ENCODE results near the gene IGF1.
"Not testable (repeated sequence)": the region's sequence is repeated elsewhere in the genome, so short reads cannot be mapped to it uniquely, and the experiment has no call there.

Gene IGF1

DNA sequence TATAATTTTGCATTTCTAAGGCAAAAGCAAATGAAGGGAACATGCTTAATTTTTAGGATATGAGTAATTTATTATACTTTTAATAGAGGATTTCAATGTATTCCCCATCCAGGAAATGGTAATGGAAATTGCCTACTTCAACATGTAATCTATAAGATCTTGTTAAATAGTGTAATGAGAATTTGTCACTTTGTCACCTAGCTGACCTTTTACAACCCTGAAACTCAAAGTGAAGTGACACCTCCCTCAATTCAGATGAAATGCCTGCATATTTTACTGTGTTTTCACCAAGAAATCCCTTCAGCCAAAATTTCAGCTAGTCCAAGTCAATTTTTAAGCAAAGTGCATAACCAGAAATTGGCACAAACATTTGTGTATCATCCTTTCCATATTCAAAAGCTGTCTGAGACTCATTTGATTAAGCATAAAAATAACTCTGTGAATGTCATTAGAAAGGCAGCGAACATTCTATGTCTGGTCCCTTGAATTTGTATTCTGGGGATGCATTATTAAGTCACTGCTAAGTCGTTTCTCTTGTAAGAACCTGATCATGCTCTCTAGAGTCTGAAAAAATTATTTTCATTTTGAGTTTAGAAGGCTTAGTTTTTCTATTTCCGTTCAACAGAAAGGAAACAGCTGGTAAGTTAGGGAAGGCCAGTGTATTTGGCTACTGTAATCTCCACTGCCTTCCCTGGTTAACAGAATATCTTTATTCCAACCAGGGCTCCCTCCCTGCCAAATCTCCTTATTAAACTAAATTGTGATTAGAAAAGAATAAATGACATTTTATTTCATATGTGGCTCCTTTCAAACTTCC is 100.8 kb downstream of the IGF1 start:
- no peak for DNase-seq

DNA sequence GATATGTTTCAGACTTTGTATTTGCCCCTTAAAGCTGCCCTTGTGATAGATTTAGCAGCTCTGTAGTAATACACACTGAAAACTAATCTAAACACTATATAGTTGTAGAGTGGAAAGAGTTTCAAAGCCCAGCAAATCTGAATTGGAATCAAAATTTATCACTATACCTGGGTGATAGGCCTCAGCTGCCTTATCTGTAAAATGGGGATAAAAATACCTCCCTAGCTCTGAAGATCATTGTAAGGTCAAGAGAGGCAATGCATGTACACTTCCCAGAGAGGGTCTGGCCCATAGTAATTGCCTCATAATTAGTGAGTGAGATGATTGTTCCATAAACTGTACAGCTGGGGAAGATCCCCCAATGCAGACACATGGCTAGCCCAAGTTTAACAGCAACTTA is 103.6 kb downstream of the IGF1 start:
- DNase-seq: no peak

DNA sequence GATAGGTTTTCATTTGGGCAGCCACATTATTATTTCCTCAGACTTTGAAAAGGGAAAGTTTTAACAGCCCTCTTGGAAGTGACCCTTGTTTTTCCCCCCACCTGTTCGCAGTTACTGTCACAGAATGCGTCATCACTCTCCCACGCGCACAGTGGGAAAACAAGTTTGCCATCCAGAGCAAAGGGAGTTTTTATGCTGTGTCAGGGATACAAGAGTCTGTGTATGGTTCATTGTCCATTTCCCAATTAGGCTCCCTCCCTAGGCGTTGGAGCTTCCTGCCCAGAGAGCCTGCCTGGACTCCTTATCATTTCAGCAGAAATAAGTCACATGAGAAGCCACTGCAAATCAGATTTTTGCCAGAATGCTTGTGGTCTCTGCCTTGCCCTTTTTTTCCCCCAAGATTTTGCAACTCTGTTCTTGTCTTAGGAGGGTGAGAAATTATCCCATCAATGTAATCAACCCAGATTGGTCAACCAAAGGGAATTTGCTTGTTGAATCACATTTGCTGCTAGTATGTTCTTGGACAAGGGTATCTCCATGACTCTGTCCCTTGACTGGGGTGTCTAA is 104.1 kb downstream of the IGF1 start:
- DNase-seq: no peak

DNA sequence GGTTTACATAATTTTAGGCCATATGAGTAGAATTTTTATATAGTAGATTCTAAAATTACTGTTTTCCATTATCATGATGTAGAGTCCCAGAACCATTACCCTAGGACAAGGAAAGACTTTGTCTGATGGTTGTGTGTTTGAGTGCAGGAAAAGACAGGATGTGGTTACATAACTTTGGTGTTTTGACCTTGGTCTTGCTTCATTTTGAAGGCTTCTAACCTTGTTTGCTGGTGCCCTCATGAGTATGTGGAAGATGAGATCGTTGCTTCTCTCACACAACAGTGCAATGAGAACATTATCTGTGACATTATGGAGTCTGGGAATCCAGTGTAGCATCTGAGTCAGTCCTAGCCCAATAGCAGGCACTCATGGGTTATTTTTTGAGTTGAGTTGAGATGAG is 106.2 kb downstream of the IGF1 start:
- DNase-seq: no peak

DNA sequence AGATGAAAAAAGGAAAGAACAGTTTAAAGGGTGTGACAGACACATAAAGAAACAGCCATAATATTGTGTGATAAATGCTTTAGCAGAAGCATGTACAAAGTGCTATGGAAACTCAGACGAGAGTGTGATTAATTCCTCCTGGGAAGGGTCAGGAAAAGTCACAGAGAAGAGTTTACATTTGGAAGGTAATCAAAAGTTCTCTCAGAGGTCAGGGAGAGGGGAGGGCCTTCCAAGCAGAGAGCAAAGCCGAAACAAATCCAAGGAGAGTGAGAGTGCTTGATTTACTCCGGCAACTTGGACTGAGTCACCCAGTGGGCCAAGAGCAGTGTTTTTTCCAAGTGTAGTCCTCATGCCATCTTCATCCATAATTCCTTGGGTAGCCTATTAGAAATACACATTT is 108.3 kb downstream of the IGF1 start:
- DNase-seq: no peak

DNA sequence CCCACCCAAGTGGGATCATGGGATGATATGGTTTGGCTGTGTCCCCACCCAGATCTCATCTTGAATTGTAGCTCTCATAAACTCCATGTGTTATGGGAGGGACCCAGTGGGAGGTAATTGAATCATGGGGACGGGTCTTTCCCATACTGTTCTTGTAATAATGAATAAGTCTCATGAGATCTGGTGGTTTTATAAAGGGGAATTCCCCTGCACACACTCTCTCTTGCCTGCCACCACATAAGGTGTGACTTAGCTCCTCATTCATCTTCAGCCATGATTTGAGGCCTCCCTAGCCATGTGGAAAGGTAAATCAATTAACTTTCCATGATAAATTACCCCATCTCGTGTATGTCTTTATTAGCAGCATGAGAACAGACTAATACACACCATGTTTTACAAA is 109.2 kb downstream of the IGF1 start:
- no peak for DNase-seq

DNA sequence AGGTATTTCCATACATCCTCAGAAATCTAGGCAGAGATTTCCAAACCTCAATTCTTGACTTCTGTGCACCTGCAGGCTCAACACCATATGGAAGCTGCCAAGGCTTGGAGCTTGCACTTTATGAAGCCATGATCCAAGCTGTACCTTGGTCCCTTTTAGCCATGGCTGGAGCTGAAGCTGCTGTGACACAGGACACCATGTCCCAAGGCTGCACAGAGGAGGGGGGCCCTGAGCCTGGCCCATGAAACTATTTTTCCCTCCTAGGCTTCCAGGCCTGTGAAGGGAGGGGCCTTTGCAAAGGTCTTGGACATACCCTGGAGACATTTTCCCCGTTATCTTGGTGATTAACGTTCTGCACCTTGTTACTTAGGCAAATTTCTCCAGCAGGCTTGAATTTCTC is 110.5 kb downstream of the IGF1 start:
- DNase-seq: no peak

DNA sequence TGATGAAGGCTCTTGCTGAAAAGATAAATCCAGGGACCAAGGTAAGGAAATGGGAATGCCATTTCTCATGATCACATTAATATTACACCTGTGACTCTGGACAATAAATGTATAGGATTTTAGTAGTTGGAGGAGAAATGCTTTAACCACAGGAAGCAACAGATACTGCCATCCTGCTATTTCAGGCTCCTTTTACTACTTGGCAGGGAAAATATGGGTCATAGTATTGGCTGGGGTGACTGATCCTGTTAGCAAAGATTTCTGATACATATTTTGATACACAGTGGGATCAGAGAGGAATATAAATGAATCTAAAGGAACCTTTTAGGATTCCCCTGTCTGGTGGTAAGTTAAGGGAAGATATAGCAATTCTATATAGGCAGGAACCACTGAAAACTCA is 115.0 kb downstream of the IGF1 start:
- DNase-seq: no peak

DNA sequence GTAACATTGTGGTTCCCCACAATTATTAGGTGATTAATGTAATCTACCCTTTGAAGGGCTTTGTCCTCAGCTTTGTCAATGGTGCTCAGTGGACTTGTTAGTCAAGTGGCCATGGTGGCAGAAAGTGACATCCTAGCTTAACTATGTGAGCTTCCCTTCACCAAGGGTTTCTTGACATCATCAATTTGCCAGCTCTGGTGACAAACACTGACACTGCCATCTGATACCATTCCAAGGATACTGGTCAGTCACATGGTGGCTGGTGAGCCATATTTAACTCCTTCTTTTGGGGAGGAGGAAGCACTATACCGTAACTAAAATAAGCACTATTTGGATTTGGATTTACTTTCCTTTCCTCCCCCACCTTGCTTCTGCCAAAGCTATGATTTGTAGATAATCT is 115.7 kb downstream of the IGF1 start:
- DNase-seq: no peak

DNA sequence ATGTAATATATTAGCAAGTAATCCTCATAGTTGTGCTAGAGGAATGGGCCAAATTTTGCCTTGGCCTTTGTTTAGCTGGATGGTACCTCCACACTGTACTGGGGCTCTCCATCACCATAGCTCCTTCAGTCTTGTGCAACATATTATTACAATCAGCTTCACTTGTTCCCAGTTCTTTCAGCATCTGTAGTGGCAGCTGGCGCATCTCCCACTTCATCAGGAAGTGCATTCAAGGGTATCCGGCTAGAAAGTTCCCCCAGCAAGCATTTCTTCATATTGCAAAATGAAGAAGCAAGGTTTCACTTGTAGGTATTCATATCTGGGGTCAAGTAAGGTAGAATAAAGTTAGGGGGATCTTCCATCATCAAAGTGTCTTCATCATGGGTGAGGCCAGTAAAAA is 123.7 kb downstream of the IGF1 start:
- no peak for DNase-seq

DNA sequence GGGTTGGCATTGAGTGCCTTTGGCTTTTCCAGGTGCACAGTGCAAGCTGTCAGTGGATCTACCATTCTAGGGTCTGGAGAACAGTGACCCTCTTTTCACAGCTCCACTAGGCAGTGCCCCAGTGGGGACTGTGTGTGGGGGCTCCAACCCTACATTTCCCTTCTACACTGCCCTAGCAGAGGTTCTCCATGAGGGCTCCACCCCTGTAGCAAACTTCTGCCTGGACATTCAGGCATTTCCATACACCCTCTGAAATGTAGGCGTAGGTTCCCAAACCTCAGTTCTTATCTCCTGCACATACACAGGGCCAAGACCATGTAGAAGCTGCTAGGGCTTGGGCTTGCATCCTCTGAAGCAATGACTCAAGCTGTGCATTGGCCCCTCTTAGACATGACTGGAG is 126.1 kb downstream of the IGF1 start:
- not testable (repeated sequence) for DNase-seq

DNA sequence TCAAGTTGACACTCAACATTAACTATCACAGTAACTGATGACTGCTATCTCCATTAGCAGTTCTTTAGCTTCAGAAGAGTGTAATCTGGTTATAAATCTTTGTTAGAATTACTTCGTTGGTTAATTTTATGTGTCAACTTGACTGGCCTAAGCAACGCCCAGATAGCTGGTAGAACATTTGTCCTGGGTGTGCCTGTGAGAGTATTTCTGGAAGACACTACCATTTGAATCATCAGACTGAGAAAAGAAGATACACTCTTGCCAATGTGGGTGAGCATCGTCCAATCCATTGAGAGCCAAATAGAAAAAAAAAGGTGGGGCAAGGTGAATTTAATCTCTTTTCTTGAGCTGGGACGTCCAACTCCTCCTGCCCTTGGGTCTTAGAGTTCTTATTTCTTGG is 129.0 kb downstream of the IGF1 start:
- no peak for DNase-seq

DNA sequence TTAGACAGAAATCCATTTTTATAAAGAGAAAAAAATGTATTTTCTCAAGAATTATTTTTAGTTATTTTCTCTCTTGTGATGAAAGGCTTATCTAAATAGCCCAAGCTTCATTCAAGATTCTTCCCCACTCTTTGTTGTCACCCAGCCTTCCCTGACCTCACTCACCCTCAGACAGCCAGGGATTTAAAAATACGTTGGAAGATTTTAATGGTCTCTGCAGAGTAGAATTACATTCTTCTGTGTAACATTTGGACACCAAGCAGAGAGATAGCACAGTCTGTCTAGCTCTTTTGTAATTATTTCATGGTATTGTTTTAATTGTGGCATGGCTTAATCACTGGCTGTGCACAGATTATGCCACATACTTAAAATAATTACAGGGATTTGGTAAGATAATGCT is 130.3 kb downstream of the IGF1 start:
- DNase-seq: no peak

DNA sequence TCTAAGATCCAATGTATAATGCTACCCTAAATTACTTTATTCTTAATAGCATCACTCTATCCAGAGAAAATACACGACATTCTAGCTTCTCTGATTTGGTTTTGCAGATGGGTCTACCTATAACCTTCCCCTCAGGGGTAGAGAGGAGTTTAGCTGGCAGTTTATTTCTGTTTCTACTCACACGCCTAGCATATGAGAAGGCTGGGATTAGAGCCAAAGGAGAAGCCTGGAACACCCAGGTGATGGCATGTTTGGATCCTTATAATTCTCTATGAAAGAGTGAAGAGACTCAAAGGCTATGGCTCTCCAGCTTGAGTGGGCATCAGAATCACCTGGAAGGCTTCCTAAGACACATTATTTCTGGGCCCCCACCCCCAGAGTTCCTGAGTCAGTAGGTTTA is 131.3 kb downstream of the IGF1 start:
- DNase-seq: no peak

DNA sequence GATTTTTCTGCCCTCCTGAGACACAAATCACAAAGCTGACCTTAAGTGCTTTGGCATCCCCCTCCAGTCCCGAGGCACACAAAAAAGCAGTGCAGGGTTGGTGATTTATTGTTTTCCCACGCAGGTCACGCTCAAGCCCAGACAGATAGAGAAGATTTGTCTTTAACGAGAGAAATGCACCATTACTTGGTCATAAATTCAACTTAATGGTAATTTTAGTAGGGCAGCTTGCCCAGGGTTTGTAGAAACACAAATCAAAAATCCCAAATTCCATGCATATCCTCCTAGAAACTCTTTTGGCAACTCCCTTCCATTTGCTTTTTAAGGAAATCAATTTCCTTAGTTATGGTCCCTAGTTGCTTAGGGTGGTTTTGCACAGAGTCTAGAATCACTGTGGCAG is 132.6 kb downstream of the IGF1 start:
- no peak for DNase-seq
